HG03135 (cell line): ENCODE results near the gene FIP1L1.
"Not testable (repeated sequence)": the region's sequence is repeated elsewhere in the genome, so short reads cannot be mapped to it uniquely, and the experiment has no call there.

Experiments
- ATAC-seq: cut with Tn5 transposase; IDR thresholded peaks from one replicate; pipeline ENCODE4 v1.9.1; 2021; ENCODE audit warnings: mild to moderate bottlenecking, moderate library complexity; ENCODE audit not compliant: unreplicated experiment

FIP1L1 gene

DNA sequence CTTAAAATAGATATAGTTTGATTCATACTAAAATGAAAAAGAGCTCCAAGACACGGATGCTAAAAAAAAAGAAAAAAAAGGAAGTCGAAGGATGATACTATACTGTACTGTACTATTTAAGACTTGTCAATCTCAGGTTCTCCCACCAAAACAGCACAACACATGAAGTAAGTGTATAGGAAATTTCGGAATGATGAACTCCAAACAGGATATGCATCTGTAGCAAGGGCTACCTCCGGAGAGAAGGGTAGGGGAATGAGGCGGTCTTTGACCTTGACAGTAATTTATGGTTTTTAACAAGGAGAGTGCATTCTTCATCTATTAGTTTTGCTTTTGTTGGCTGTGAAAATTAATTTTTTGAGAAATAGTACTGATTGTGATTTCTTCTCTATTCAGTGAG lies 541 bp upstream of the FIP1L1 start:
- ATAC-seq, result no peak

GRCh38 chr4:53378171-53378482 lies 686 bp downstream of the FIP1L1 start:
- peak; percentile 54 for ATAC-seq

DNA sequence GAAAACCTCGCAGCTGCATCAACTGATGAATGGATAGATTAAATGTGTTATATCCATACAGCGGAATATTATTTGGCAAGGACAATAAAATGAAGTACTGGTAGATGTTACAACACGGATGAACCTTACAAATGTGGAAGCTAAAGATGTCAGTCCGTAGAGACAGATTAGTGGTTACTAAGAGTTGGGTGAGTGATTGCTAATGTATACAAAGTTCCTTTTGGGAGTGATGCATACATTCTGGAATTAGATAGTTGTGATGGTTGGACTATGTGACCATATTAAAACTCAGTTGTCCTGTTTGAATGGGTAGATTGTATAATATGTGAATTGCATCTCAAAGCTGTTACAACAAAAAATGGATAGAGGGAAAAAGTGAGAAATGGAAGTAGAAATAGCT lies 2.8 kb downstream of the FIP1L1 start:
- no peak for ATAC-seq

- ATAC-seq, result not testable (repeated sequence)
These were observed 32.0 kb downstream of the FIP1L1 start for GRCh38 chr4:53409479-53409878.

- ATAC-seq, result no peak
These were observed 41.8 kb downstream of the FIP1L1 start for GRCh38 chr4:53419208-53419607.

GRCh38 chr4:53421791-53422190 lies 44.4 kb downstream of the FIP1L1 start:
- ATAC-seq, result no peak

GRCh38 chr4:53422367-53422766 lies 44.9 kb downstream of the FIP1L1 start:
- ATAC-seq, result no peak

DNA sequence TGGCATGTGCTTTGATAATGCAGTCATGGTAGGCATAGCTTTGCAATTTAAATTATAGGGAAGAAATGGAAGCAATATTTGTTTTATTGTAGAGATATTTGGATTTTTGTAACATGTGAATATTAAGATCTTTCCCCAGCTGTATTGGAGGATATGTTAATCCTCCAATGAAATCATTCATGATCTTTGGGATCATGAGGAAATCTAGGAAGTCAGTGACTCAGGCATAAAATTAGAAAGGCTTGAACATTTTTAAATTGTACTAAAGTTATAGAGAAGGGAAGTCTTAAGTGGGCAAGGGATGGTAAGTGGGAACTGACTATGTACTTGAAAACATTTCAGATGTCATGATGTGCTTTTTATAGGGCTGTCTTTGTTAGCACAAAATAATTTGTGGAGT lies 46.8 kb downstream of the FIP1L1 start:
- no peak for ATAC-seq

DNA sequence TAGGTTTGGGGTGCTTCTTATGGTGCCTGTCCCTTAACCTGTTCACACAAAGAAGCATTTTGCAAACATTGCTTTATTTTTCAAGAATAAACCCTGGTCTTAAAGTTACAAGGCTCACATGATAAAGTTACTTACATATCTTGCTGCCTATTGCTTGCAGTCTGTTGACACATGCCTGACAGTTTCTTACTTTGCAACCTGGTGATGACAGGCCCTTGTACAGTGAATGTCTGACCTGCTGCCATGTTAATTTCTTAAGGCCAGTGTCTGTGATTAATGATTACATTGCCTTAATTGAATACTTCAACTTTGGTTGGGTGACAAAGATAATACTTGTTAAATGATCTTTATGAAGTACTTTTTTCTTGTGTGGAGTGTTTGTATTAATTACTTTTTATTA lies 49.9 kb downstream of the FIP1L1 start:
- no peak for ATAC-seq

DNA sequence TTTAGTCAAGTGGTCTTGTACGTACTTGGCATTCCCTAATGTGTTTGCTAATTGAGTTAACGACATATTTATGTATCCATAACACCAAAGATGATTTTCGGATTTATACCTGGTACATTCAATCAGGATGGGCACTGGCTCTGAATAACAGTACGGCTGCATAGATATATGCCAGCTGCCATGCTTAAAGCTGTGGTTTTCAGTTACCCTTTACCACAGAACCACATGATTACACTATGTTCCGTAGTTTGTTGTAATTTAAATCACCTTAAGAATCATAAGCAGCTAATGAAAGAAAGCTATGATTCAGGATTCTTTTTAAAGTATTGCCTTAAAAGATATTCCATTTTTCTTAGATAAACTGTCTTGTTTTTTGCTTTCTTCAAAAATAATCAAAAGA lies 53.6 kb downstream of the FIP1L1 start:
- no peak for ATAC-seq

- no peak for ATAC-seq
These were observed 55.3 kb downstream of the FIP1L1 start for GRCh38 chr4:53432528-53433424.

DNA sequence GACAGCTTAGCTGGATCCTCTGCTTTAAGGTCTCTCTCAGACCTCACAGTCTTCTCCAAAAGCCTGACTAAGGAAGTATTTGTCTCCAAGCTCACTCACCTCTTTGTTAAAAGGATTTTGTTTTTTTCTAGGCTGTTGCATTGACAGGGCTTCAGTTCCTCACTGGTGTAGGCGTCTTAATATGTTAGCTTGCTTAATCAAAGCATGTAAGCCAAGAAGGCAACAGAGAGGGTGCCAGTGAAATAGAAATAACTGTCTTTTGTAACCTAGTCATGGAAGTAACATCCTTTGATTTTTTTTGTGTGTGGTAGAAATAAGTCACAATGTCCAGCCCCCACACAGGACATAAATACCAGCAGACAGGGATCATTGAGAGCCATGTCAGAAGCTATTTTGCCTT lies 58.8 kb downstream of the FIP1L1 start:
- ATAC-seq, result no peak

DNA sequence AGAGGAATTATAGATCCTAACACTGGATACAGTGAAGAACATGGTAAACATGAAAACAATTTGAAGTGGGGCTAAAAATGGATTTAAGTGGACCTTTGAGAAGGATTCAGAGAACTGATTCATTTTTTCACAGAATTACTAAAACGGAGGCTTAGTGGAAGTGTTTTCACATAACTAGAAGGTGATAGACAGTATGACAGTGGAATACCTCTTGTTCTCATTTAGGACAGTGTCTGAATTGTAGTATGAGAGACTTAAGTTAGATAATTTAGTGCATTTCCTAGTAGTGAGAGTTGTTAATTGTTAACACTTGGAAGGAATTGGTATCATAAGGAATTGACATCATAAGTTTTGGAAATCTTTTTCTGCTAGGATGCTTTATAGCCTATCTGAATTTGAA lies 64.1 kb downstream of the FIP1L1 start:
- ATAC-seq, result no peak

DNA sequence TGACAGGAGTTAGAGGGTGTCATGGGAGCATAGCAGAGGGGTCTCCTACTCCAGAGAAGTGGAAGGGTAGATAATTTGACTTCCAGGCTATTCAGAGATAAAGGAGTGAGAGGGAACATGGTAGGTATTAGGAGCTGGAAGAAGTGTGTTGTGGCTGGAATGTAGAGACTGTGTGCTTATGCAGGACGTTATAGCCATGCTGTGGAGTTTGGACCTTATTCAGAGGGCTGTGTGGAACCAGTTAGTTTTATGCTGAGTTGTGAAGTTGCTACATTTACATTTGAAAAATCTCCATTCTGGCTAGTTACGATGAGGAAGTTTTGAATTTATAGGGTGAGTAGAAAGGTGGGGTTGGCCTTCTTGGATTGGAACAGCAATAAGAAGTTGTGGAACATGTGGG lies 67.5 kb downstream of the FIP1L1 start:
- ATAC-seq, result no peak

DNA sequence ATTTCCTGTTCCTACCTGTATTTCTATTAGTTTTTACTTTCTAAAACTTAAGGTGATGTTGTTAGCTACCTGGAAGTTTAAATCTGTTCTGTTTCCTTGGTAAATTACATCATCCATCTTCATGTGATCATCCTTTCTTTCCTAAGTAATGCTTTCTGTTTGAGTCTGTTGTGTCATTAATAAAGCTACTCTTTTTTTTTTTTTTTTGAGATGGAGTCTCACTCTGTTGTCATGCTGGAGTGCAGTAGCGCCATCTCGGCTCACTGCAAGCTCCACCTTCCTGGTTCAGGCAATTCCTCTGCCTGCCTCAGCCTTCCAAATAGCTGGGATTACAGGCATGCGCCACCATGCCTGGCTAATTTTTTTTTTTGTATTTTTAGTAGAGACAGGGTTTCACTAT lies 73.3 kb downstream of the FIP1L1 start:
- ATAC-seq, result no peak

GRCh38 chr4:53453385-53453784 lies 75.9 kb downstream of the FIP1L1 start:
- no peak for ATAC-seq

- no peak for ATAC-seq
These were observed 78.3 kb downstream of the FIP1L1 start for GRCh38 chr4:53455766-53456165.

DNA sequence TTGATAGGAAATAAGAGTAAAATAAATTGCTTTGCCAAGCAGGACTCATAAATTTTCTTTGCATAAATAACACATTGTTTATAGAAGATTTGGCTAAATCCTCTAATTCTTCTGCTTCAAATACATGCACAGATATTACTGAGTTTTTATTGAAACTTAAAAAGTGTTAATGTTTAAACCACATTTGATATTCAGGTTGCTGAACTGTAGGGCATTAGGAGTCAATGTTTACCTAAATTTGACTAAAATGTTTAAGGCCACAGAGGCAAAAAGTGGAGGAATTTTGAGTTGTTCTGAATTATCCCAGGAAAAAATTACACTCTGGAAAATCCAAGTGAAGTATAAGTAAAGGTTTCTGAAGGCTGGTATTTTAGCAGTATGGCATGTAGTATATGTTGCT lies 78.7 kb downstream of the FIP1L1 start:
- ATAC-seq, result no peak

DNA sequence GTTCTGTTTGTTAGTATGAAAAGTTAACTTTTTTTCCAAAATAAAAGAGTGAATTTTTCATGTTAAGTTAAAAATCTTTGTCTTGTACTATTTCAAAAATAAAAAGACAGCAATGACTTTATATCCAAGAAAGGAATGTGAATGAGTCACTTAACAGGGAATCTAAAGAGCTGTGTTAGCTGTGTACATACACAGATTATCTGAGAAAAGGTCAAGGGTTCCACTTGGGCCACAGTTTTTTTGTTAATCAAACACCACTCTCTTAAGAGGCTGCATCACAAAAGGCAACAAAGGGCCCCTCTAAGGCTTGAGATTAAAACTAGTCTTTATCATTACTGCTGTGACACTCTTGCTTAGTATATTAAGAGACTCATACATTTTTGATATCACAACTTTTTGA lies 82.1 kb downstream of the FIP1L1 start:
- no peak for ATAC-seq

- no peak for ATAC-seq
These were observed 83.8 kb downstream of the FIP1L1 start for GRCh38 chr4:53461244-53461643.

DNA sequence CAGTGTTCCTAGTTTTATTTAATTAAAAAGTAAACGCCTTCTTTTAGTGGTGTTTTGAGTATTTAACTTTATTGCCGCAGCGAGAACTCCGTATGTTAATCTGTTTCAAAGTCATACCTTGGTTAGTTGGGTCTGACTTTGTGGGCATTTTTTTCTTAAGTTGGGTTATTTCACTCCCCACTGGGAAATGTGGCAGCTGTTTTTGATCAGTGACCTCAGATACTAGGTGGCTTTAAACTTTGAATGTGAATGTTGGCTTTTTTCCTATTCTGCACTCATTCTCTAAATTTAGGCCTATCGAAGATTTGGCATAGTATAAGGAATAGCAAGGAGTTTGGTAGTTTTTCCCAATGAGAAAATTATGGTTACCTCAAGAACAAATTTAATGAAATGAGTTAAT lies 85.9 kb downstream of the FIP1L1 start:
- no peak for ATAC-seq

GRCh38 chr4:53465281-53465680 lies 87.8 kb downstream of the FIP1L1 start:
- no peak for ATAC-seq

- no peak for ATAC-seq
These were observed 88.5 kb downstream of the FIP1L1 start for GRCh38 chr4:53465891-53466290.
